ENCODE measurements around the gene ACIN1.

GRCh38 chr14:23121361-23121771 is 26.4 kb upstream of the ACIN1 start:
- TF ChIP-seq, protein P1, sequence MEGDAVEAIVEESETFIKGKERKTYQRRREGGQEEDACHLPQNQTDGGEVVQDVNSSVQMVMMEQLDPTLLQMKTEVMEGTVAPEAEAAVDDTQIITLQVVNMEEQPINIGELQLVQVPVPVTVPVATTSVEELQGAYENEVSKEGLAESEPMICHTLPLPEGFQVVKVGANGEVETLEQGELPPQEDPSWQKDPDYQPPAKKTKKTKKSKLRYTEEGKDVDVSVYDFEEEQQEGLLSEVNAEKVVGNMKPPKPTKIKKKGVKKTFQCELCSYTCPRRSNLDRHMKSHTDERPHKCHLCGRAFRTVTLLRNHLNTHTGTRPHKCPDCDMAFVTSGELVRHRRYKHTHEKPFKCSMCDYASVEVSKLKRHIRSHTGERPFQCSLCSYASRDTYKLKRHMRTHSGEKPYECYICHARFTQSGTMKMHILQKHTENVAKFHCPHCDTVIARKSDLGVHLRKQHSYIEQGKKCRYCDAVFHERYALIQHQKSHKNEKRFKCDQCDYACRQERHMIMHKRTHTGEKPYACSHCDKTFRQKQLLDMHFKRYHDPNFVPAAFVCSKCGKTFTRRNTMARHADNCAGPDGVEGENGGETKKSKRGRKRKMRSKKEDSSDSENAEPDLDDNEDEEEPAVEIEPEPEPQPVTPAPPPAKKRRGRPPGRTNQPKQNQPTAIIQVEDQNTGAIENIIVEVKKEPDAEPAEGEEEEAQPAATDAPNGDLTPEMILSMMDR (IDR thresholded peaks at IDR 0.05) = no peak
- no peak for TF ChIP-seq EP300 (IDR thresholded peaks at IDR 0.05)
- TF ChIP-seq POLR2A (IDR thresholded peaks at IDR 0.05) = no peak

Measured in upper lobe of left lung (tissue), 4 donors.